PC-3 (cell line): ENCODE results near the gene SMIM11. TPM values are rescaled to one million over a fixed set of nuclear protein-coding genes. Genes with fewer than 3 reads are reported as not detected.
"Not testable (repeated sequence)": the region's sequence is repeated elsewhere in the genome, so short reads cannot be mapped to it uniquely, and the experiment has no call there.

ENCODE experiments used
- ATAC-seq: fragments of 200-7000 bp; cut with Tn5 transposase; 2 replicates; pipeline ENCODE4 v1.9.1; 2020; ENCODE audit warnings: mild to moderate bottlenecking, moderate library complexity
- BruUV-seq: library from RNA; stranded (reverse); fragments of 400-500 nt; replicated peaks from 2 replicates; lab custom pipeline; 2021; lab: Mats Ljungman, UMichigan
- CTCF ChIA-PET: fragments of 300-600 bp; sonication (Branson Sonifier 250); formaldehyde crosslinking; loops from one replicate; lab custom pipeline; 2022; ENCODE audit warnings: antibody characterized with exemption; lab: Charles Lee
- POLR2A ChIA-PET: fragments of 300-600 bp; sonication (Branson Sonifier 250); formaldehyde crosslinking; loops from one replicate; lab custom pipeline; 2022; ENCODE audit warnings: antibody characterized with exemption; ENCODE audit not compliant: unreplicated experiment; lab: Charles Lee
- DNase-seq: peaks from one replicate; pipeline ENCODE4 v3.0.0-alpha.2; 2015
- H2AFZ ChIP-seq: fragments of 300-600 bp; sonication (generic); 2 replicates; pipeline ENCODE4 v1.6.0; 2016; ENCODE audit warnings: antibody characterized with exemption, low read length
- H3F3A ChIP-seq: fragments of 300-600 bp; sonication (generic); one replicate; pipeline ENCODE4 v1.6.0; 2017; ENCODE audit warnings: antibody characterized with exemption, low read length, control low read depth, mild to moderate bottlenecking; ENCODE audit not compliant: unreplicated experiment
- H3K27ac ChIP-seq: fragments of 300-600 bp; sonication (generic); 2 replicates; pipeline ENCODE4 v1.5.1; 2016; ENCODE audit warnings: mild to moderate bottlenecking, low read length
- H3K27me3 ChIP-seq: fragments of 300-600 bp; sonication (generic); 2 replicates; pipeline ENCODE4 v1.6.1; 2016; ENCODE audit warnings: low read length, mixed read lengths
- H3K36me3 ChIP-seq: fragments of 300-600 bp; sonication (generic); 2 replicates; pipeline ENCODE4 v1.6.1; 2016; ENCODE audit warnings: low read depth, mixed run types, low read length, mixed read lengths
- H3K4me1 ChIP-seq: fragments of 300-600 bp; sonication (generic); 2 replicates; pipeline ENCODE4 v1.5.1; 2016; ENCODE audit warnings: low read length; ENCODE audit not compliant: insufficient read depth
- H3K4me2 ChIP-seq: fragments of 300-600 bp; sonication (generic); 2 replicates; pipeline ENCODE4 v1.6.0; 2016; ENCODE audit warnings: low read length
- H3K4me3 ChIP-seq: fragments of 300-600 bp; sonication (generic); 2 replicates; pipeline ENCODE4 v1.5.1; 2016; ENCODE audit warnings: mild to moderate bottlenecking, low read length, mixed read lengths
- H3K79me2 ChIP-seq: fragments of 300-600 bp; sonication (generic); 2 replicates; pipeline ENCODE4 v1.6.1; 2017; ENCODE audit warnings: low read length, mixed read lengths
- H3K9ac ChIP-seq: fragments of 300-600 bp; sonication (generic); 2 replicates; pipeline ENCODE4 v1.6.0; 2016; ENCODE audit warnings: mild to moderate bottlenecking, low read length
- H3K9me2 ChIP-seq: fragments of 300-600 bp; sonication (generic); replicated peaks from 2 replicates; pipeline ENCODE4 v1.6.1; 2016; ENCODE audit warnings: mixed run types, low read length, mixed read lengths
- H3K9me3 ChIP-seq: fragments of 300-600 bp; sonication (generic); 2 replicates; pipeline ENCODE4 v1.6.1; 2016; ENCODE audit warnings: low read length, mixed read lengths
- H4K20me1 ChIP-seq: fragments of 300-600 bp; sonication (generic); 2 replicates; pipeline ENCODE4 v1.6.1; 2016; ENCODE audit warnings: low read length, mixed read lengths
- intact Hi-C: fragments of 100-400 bp; cut with micrococcal nuclease; formaldehyde crosslinking; loops from 2 replicates; pipeline ENCODE4 v1.9.0; 2023
- total RNA-seq: library from RNA; depleted of rRNA; stranded (reverse); fragments of >200 nt; gene quantifications from 2 replicates; pipeline ENCODE4 v1.2.3, GENCODE V29; 2014

SMIM11 gene
- total RNA-seq, 1 experiment from 2014 or later = 39.8 TPM

DNA sequence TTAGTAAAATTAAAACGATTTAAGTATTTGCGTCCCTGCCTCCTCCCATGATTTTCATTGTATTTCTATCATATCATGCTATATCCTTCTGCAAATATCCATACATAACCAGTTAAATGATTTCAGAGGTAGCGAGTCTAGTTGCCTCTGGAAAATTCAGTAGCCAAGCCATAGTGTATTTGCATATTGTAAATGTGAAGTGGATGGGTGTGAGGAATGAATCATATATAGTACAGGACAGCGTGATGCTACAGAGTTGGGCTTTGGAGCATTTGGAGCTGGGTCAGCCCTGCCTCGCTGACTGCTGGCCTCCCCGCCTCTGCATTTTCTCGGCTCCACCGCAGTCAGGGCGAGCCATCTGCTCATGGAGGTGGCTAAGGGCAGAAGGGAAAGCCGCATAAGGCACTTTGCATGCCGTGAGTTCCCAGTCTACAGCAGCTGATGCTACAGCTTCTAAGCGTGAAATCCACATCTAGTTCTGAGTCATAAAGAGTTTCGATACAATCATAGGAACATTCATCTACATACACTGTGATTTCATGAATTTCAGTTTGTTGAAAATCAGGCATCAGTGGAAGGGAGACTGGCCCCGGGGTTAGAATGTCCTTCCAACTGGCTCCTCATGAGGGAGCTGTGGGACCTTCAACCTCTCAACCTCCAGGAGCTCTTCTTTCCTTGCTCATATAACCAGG is 8.6 kb downstream of the SMIM11 start:
- ATAC-seq, H3F3A ChIP-seq, H3K79me2 ChIP-seq, H3K4me1 ChIP-seq, DNase-seq, H3K27me3 ChIP-seq, POLR2A ChIA-PET, H4K20me1 ChIP-seq, BruUV-seq, H3K9me3 ChIP-seq, intact Hi-C loops, H3K4me2 ChIP-seq, H3K9ac ChIP-seq, H3K9me2 ChIP-seq, H2AFZ ChIP-seq, CTCF ChIA-PET, H3K36me3 ChIP-seq, H3K4me3 ChIP-seq, H3K27ac ChIP-seq: not testable (repeated sequence)

DNA sequence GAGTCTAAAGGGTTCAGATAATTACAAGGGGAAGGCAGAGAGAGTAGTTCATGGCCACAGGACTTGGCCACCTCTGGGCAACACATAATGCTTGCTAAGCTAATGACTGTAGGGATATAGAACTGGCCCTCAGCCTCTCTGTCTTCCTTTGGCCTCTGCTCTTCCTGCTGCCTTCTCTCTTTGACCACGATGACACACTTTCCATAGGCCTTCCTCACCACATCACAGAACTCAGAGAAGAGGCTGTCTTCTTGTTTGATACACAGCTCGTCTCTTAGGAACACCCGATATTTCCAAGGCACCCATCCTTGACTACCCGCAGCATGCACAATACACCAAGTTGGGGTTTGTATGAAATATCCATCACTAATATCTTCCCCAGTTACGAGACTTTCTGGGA is 25.2 kb downstream of the SMIM11 start:
- CTCF ChIA-PET, POLR2A ChIA-PET, H3K9ac ChIP-seq, H3K4me1 ChIP-seq, BruUV-seq, H3K4me3 ChIP-seq, H3K79me2 ChIP-seq, H3K27ac ChIP-seq, H3K9me3 ChIP-seq, H3K27me3 ChIP-seq, H4K20me1 ChIP-seq, H3K9me2 ChIP-seq, intact Hi-C loops, DNase-seq, H3K4me2 ChIP-seq, ATAC-seq, H3K36me3 ChIP-seq, H3F3A ChIP-seq, H2AFZ ChIP-seq: not testable (repeated sequence)

DNA sequence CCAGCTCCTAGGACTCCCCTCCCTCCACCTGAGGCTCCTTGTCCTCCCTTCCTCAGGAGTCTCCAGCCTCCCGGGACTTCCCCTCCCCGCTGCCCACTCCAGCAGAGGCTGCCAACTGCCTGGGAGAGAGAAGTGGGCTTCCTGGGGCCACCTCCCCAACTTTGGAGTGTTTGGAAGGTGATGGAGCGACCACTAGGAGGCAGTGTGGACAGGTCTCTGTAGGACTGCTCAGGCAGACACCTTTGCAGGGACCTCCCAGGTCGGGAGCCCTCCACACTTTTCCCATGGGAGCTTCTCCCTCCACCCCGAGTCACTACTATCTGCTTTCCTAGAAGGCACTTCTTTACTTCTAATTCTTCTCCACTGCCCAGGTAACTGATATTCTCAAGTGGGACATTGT is 29.4 kb downstream of the SMIM11 start:
- H3K36me3 ChIP-seq, H3K4me1 ChIP-seq, H3K79me2 ChIP-seq, POLR2A ChIA-PET, H3K27me3 ChIP-seq, DNase-seq, BruUV-seq, H3K4me2 ChIP-seq, intact Hi-C loops, H3K9me2 ChIP-seq, H3K9me3 ChIP-seq, ATAC-seq, CTCF ChIA-PET, H3F3A ChIP-seq, H3K9ac ChIP-seq, H2AFZ ChIP-seq, H3K27ac ChIP-seq, H3K4me3 ChIP-seq, H4K20me1 ChIP-seq: not testable (repeated sequence)

DNA sequence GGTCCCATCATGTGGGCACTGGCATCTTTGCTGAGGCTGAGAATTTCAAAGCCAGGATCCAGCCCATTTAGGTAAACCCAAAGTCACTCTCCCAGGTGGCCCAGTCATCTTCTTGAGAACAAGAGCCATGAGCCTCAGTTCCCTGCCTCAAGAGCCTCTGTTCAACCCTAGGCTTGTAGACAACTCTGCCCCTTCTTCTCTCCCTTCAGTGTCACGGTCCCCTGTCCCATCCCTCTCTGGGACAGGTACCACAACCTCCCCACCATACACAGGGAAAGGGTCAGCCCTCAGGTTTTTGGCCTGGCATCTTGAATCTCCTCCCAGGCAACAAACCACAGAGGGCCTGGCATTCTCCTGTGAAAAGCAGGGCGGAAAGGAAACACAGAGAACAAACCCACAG is 30.4 kb downstream of the SMIM11 start:
- H3F3A ChIP-seq, H3K27ac ChIP-seq, BruUV-seq, H2AFZ ChIP-seq, H3K79me2 ChIP-seq, ATAC-seq, H3K9me3 ChIP-seq, CTCF ChIA-PET, H4K20me1 ChIP-seq, H3K4me1 ChIP-seq, H3K4me3 ChIP-seq, H3K27me3 ChIP-seq, DNase-seq, H3K36me3 ChIP-seq, H3K4me2 ChIP-seq, intact Hi-C loops, H3K9me2 ChIP-seq, H3K9ac ChIP-seq, POLR2A ChIA-PET: not testable (repeated sequence)

DNA sequence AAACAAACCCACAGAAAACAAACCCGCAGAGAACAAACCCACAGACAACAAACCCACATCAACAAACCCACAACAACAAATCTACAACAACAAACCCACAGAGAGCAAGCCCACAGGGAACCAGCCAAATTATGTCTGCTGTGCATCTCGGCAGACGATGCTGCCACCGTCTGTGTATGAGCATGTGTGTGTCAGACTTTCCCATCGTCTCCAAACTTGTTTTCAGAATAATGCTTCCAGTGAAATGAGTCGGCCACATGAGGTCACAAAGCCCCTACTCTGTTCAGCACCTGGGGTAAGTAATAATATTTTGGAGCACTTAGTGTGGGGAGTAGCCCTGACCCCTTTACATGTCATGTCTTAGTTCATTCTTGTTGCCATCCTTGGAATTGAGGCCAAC is 30.8 kb downstream of the SMIM11 start:
- H3K9me2 ChIP-seq, H3K36me3 ChIP-seq, H3K9ac ChIP-seq, H2AFZ ChIP-seq, H3K79me2 ChIP-seq, H3K9me3 ChIP-seq, H3K4me3 ChIP-seq, ATAC-seq, intact Hi-C loops, H3K4me1 ChIP-seq, H3F3A ChIP-seq, H3K27me3 ChIP-seq, CTCF ChIA-PET, H4K20me1 ChIP-seq, POLR2A ChIA-PET, H3K4me2 ChIP-seq, H3K27ac ChIP-seq, DNase-seq, BruUV-seq: not testable (repeated sequence)

DNA sequence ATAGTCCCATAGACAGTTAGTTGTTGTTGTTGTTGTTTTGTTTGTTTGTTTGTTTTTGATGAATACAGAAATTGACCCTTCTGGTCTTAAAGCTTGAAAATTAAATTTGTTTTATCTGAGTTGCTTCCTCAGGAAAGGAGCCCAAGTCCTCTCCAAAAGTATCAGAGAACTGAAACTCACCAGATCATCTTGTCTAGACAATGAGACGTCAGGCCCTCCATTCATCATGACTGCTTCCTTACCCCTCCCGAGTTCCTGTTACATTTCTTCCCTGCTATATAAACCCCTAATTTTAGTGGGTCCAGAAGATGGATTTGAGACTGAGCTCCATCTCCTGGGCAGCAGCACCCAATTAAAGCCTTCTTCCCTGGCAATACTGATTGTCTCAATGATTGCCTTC is 31.4 kb downstream of the SMIM11 start:
- H2AFZ ChIP-seq, H3F3A ChIP-seq, H3K9me2 ChIP-seq, H3K27me3 ChIP-seq, H3K36me3 ChIP-seq, H3K4me2 ChIP-seq, H3K9me3 ChIP-seq, POLR2A ChIA-PET, H3K9ac ChIP-seq, intact Hi-C loops, H4K20me1 ChIP-seq, H3K4me3 ChIP-seq, ATAC-seq, CTCF ChIA-PET, H3K79me2 ChIP-seq, DNase-seq, H3K4me1 ChIP-seq, BruUV-seq, H3K27ac ChIP-seq: not testable (repeated sequence)

DNA sequence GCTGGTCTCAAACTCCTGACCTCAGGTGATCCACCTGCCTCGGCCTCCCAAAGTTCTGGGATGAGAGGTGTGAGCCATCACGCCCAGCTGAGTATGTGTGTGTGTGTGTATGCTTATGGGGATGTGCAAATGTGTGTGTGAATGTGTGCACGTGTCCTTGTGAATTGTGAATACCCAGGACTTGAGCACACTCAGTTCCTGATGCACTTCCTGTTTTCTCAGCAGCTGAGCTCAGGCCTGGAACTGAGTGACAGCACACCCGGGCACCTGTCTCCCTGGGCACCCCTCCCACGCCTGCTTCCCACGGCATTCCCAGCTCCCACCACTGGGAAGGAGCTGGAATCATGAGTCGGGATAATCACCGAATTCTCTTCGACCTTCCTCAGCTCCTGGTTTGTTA is 32.0 kb downstream of the SMIM11 start:
- ATAC-seq, POLR2A ChIA-PET, BruUV-seq: not testable (repeated sequence)

More for the DNA sequence above, 32.0 kb downstream of the SMIM11 start:
- H4K20me1 ChIP-seq, H2AFZ ChIP-seq, intact Hi-C loops, H3K9me3 ChIP-seq, DNase-seq, H3K4me2 ChIP-seq, H3F3A ChIP-seq, H3K9me2 ChIP-seq, H3K9ac ChIP-seq, CTCF ChIA-PET, H3K79me2 ChIP-seq, H3K4me1 ChIP-seq, H3K4me3 ChIP-seq, H3K36me3 ChIP-seq, H3K27ac ChIP-seq, H3K27me3 ChIP-seq: not testable (repeated sequence)
